ENCODE measurements around the gene CENPT.

CENPT gene

DNA sequence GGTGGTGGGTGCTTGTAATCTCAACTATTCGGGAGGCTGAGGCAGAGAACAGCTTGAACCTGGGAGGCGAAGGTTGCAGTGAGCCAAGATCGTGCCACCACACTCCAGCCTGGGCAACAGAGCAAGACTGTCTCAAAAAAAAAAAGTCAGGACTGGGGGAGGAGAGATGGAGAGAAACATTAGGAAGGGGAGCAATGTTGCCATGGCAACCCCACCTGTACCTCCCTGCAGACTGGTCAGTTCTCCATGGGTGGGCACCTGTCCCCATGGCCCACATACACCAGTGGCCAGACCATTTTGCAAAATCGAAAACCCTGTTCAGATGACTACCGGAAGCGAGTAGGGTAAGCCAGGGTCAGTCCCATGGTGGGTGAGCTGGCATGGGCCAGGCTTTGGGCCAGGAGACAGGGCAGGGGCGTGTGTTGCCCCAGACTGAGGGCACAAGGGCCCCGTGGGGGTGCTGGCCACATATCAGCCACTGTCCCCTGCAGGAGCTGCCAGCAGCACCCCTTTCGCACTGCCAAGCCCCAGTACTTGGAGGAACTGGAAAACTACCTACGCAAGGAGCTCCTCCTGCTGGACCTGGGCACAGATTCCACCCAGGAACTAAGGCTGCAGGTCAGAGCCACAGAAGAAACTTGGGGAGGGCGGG lies 26.8 kb downstream of the CENPT start:
- DNase-seq (ENCODE audit: extremely low spot score, insufficient read length, low read depth) (no peak), FAIRE-seq (no peak)

DNA sequence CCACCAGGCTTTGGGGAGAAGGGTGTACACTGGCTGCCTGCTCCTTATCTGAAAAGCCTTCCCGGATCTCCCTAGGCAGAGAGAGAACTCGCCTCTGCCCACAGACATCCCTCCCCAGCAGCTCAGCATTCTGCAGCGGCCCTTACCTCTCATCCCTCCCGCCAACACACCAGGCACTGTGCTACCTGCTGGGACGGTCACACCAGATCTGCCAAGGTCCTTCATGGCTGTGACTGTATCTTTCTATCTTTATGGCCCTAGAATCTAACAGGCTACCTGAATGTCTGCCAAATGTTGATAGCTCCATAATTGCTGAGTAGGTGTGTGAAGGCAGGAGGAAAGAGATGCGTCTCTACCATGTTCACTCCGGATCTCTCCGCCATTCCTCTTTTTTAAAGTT lies 32.9 kb downstream of the CENPT start:
- DNase-seq (ENCODE audit: extremely low spot score, insufficient read length, low read depth) (no peak), FAIRE-seq (no peak)

DNA sequence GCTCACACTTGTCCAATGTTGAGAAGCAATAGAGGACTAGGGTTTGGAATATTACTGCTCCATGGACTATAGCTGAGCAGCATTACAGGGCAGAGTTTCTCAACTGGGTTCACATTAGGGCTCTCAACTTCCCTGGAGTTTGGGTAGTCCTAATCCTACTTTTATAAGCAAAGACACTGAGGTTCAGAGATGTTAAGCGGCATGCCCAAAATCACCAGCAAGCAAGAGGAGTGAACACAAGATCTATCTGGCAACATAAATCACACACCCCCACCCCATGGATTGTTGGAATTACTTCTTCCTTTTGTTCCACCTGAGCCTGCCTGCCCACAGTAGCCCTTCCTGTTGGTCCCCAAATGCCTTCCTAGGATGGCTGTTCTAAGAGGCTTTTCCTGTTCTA lies 35.6 kb downstream of the CENPT start:
- no peak for FAIRE-seq

DNA sequence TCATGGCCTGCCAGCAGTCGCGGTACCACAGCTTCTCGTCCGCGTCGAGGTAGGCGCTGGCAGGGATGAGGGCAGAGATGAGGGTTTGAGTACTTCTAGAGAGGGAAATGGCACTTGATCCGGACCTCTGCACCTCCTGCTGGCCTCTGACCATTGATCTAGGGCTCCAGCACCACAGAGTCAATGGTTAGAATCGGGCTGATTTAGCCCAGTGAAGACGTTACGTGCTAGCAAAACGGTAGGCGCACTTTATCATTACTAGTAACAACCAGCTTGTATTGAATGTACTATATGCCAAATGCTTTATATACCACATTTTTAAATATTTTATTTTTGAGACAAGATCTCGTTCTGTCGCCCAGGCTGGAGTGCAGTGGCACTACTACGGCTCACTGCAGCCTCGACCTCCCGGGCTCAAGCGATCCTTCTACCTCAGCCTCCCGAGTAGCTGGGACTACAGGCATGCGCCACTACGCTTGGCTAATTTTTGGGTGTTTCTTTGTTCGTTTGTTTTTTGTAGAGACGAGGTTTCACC lies 40.3 kb downstream of the CENPT start:
- DNase-seq (ENCODE audit: extremely low spot score, insufficient read length, low read depth) (no peak), FAIRE-seq (no peak)

More for the DNA sequence above, 35.6 kb downstream of the CENPT start:
- DNase-seq (ENCODE audit: extremely low spot score, insufficient read length, low read depth) = no peak

DNA sequence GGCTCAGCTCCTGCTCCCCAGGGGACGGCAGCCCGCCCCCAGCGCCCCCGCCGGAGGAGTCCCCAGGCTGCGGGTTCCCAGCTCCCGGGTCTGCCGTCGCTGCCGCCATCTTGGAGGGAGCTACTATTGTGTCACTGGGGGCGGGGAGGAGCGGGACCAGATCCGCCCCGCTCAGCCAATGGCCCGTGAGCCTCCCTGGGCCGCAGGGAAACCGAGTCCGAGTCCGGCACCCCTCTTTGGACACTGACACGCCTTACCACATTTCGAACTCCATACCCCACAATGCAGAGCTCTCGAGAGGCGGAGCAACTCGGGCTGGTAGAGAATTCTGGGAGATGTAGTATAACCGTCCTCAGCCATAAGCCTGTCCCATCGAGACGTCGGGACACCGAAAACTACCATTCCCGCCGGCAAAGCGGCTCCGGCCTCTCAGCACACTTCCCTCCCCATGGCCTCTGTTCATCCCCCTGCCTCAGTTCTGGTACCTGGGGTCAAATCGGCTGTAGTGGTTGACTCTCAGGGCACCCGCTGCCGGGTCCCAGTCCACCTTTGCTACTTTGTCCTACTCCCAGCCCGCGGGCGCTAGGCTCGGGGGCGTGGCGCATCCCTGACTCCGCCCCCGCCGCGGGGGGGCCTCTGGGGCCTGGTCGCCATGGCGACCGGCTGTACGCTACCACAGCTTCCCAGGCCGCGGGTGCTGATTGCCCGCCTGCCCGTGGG lies 40.9 kb downstream of the CENPT start, which contains the start of the genes RANBP10 and TSNAXIP1:
RANBP10 (minus strand) TSS at position 133 of the 720 bp plus-strand sequence; CDS start at position 109, 24 bp downstream.
TSNAXIP1 (plus strand) TSS at position 462 of the 720 bp plus-strand sequence. CDS start 261 bp downstream, outside the sequence.
- DNase-seq (ENCODE audit: extremely low spot score, insufficient read length, low read depth) = peak; percentile 88
- FAIRE-seq = peak; percentile 98

DNA sequence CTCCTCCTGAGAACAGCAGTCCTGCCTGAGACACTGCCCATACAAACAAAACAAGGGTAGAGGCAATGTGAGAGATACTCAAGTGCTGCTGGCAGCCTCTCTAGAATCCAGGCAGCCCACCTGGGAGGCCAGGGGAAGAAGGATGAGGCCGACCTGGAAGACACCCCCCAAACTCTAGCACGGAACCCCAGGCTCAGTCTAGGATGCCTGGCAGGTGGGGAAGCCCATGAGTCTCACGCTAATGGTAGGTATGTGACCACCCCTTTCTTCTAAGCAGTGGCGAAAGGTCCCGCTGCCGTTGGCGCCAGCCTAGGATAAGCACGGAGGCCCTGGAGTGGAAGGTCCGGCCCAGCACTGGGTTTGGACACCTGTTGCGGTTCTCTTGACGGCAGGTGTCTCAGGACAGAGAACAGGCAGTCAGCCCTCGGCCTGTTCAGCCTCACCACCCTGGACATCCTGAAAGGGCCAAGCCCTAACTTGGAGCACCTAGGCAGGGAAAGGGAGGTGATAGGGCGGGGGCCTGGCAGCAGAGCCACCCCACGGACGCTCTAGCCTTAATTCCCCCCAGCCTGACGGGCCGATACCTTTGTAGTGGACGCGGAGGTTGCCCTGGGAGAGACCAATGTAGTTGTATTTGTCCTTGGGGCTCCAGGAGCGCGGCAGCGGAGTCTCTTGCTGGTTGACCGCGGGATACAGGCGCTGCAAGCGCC lies 41.6 kb downstream of the CENPT start:
- no peak for DNase-seq (ENCODE audit: extremely low spot score, insufficient read length, low read depth)

DNA sequence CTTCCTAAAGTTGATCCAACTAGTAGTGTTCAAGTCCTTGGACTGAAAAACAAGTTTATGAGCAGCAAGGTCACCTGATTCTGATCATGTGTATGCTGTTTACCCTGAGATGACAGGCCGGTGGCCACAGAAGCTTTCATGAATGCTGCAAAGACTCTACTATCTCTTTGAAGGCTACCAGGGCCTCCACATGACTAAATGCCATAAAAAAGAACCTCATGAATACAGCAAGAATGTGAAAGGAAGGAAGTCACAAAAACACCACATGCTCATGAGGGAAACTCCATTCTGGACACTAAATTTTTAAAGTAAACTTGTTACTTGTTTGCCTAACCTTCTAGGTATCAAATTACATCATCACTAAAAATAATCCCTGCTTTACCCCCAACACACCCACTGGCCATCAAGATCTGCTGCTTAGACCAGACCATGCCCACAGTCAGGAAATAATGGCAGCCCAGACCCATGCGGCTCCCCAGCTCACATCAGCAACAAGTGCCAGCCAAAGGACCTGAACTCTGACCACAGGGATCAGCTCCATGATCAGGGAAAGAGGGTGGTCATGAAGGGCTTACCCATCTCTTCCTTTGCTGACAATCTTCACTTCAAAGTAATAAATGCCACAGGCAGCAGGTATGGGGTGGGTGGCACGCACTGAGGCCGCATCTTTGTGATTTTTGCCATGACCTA lies 42.5 kb downstream of the CENPT start:
- no peak for DNase-seq (ENCODE audit: extremely low spot score, insufficient read length, low read depth)
- FAIRE-seq = no peak

More for the DNA sequence above, 41.6 kb downstream of the CENPT start:
- no peak for FAIRE-seq

DNA sequence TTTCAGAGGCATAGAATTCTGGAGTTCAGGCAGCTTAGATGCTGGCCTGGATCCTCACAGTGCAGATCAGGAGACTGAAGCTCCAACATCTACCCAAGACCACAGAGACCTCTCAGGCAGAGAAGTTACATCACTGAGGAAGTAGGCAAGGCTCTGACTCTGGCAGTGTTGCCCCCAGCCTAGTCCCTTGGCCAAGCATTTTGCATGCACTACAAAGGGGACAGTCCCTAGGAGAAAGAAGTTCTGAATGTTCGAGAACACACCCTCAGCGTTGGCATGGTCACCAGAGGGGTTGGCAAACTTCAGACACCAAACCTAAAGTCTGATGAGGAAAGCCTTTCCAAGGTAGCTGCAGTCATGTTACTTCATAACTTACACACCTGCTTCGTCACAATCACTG lies 43.6 kb downstream of the CENPT start:
- FAIRE-seq (no peak), DNase-seq (ENCODE audit: extremely low spot score, insufficient read length, low read depth) (no peak)

DNA sequence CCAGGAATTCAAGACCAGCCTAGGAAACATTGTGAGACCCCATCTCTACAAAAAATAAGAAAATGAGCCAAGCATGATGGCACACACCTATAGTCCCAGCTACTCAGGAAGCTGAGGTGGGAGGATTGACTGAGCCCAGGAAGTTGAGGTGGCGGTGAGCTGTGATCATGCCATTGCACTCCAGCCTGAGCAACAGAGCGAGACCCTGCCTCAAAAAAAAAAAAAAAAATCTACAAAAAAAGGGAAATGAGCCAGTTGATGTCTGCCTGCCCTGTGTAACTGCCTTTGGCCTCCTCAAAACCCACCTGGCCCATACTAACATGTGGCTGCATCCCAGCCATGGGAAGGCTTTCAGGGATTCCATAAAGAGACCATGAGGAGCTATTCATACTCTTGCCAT lies 45.6 kb downstream of the CENPT start:
- FAIRE-seq = peak; percentile 77

DNA sequence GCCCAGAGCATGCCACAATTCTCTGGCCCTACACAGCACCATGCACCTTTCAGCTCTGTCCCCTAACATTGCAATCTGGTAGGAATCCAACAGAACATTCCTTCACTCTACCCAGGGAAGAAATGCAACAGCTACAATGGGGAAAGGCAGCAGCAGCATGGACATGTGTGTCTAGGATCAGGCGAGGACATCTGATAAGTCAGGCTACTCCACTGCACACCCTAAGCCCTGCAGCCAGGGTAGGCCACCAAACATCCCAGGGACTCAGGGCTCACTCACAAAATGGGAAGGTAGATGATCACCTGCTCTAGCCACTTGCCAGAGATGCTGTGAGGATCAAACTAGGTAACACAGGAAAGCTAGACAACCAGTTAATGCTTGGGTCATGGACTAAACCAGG lies 46.3 kb downstream of the CENPT start:
- DNase-seq (ENCODE audit: extremely low spot score, insufficient read length, low read depth) (no peak), FAIRE-seq (no peak)

More for the DNA sequence above, 45.6 kb downstream of the CENPT start:
- no peak for DNase-seq (ENCODE audit: extremely low spot score, insufficient read length, low read depth)

DNA sequence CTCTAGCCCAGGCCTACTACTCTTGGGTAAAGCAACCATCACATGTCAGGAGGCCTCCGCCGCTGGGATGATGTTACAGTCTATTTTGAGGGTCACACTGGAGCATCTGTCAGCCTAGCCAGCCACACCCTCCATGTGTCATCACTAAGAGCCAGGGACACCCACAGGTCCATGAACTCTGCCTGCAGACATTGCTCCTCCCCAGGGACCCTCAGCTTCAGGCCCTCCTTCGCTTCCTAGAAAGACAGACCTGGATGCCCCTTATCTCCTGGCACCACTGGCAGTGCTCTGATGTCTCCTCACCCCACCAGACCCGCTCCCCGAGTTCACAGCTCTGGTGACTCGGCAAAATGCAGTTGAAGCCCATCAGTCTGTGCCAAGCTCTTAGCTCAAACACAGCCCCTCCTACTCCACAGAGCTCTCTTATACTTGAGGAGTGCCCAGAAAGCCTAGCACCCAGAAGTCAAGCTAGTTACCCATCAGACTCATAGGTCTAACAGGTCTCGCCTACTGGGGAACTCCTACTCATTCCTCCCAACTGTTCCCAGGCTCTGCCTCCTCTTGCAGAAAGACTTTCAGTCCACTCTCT lies 47.1 kb downstream of the CENPT start:
- no peak for DNase-seq (ENCODE audit: extremely low spot score, insufficient read length, low read depth)
- no peak for FAIRE-seq

DNA sequence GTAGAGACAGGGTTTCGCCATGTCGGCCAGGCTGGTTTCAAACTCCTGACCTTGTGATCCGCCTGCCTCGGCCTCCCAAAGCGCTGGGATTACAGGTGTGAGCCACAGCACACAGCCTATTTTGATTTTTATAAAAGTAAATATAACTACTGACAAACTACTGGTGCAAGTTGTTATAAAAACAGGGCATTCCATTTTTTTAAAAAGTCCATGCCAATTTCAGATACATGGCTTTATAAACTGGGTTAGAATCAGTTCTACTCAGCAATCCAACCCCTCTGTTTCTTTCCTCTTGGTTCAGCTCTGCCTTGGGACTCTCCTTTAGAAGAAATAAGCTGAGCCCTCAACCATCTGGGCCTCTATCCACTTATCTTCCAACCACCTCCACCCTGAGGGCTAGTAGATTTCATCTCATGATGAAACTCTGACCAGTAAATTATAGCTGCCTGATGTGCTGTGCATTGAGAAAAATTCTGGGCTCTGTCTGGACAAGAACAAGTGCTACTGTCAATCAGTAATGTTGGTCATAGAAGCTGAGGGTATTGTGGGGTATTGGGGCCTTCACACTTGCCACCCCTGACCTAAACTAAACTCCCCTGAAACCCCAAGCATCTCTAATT lies 51.3 kb downstream of the CENPT start:
- DNase-seq (ENCODE audit: extremely low spot score, insufficient read length, low read depth) (no peak), FAIRE-seq (no peak)

DNA sequence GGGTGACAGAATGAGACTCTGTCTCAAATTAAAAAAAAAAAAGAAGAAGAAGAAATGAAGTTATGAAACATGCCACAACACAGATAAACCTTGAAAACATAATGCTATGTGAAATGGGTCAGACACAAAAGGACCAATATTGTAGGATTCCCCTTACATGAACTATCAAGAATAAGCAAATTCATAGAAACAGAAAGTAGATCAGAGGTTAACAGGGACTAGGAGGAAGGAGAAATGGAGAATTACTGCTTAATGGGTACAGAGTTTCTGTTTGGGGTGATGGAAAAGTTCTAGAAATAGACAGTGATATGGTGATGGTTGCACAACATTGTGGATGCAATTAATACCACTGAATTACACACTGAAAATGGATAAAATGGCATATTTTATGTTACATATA lies 57.4 kb downstream of the CENPT start:
- FAIRE-seq = peak; percentile 53
- DNase-seq (ENCODE audit: extremely low spot score, insufficient read length, low read depth) = no peak

DNA sequence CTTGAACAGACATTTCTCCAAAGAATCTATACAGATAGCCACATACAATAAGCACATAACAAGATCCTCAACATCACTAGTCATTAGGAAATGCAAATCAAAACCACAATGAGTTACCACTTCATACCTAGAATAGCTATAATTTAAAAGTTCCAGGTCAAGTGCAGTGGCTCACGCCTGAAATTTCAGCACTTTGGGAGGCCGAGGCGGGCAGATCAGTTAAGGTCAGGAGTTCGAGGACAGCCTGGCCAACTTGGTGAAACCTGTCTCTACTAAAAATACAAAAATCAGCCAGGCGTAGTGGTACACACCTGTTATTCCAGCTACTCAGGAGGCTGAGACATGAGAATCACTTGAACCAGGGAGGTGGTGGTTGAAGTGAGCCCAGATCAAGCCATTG lies 61.0 kb downstream of the CENPT start:
- DNase-seq (ENCODE audit: extremely low spot score, insufficient read length, low read depth) (no peak), FAIRE-seq (peak; percentile 60)

DNA sequence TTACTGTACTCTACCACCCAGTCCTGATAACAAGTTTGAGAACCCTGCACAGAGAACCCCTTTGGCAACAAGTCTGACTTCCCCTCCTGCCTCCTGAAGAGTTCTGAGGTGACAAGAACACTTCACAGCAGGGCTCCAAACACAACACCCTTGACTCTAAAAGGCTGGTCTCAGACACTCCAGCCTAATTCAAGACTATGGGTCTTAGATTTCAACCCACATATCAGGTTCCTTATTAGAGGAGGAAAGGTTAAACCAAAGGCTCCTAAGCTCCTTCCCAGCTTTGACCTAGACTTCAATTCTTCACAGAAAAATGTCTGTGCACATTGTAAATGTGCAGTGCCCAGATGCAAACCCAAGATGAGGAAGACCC lies 64.2 kb downstream of the CENPT start:
- FAIRE-seq (no peak), DNase-seq (ENCODE audit: extremely low spot score, insufficient read length, low read depth) (no peak)

DNA sequence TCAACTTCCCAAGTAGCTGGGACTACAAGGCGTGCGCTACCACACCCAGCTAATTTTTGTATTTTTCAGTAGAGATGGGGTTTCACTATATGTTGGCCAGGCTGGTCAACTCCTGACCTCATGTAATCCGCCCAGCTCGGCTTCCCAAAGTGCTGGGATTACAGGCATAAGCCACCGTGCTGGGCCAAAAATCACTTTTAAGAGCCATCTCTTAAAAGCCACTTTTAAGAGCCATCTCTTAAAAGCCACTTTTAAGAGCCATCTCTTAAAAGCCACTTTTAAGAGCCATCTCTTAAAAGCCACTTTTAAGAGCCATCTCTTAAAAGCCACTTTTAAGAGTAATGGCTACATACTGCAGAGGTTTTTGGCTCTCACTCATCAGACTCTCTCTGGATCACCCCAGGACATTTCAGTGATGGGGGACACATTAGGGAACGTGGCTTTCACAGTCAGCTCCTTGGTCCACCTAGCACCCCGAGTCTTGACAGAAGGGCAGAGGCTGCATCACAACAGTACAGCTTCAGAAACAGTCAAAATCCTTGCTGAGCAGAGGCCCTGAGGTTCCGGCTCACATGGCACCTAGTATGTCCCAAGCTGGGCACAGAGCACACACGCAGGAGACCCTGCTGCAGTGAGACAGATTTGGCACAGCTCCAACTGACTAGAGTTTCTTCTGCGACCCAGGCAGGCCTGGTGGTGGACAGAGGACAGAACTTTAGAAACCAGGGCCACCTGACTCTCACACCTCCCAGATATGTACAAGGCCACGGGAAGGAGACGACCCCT lies 64.7 kb downstream of the CENPT start:
- FAIRE-seq (no peak), DNase-seq (ENCODE audit: extremely low spot score, insufficient read length, low read depth) (no peak)

DNA sequence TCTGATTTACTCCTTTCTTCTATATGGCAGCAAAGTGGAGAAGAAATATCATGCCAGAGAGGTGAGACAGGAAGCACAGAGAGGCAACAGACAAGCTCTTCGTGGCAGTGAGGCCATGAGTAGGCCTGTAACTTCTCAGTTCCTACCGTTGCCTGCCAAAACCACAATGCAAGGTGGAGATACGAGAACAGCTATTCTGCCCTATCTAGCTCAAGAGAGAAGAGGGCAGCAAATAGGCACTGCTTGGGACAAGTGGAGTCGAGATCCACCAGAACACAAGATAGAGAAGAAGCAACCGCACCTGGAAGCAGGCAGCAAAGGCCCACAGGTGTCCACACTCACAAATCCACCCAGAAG lies 66.0 kb downstream of the CENPT start:
- DNase-seq (ENCODE audit: extremely low spot score, insufficient read length, low read depth) = no peak
- no peak for FAIRE-seq

DNA sequence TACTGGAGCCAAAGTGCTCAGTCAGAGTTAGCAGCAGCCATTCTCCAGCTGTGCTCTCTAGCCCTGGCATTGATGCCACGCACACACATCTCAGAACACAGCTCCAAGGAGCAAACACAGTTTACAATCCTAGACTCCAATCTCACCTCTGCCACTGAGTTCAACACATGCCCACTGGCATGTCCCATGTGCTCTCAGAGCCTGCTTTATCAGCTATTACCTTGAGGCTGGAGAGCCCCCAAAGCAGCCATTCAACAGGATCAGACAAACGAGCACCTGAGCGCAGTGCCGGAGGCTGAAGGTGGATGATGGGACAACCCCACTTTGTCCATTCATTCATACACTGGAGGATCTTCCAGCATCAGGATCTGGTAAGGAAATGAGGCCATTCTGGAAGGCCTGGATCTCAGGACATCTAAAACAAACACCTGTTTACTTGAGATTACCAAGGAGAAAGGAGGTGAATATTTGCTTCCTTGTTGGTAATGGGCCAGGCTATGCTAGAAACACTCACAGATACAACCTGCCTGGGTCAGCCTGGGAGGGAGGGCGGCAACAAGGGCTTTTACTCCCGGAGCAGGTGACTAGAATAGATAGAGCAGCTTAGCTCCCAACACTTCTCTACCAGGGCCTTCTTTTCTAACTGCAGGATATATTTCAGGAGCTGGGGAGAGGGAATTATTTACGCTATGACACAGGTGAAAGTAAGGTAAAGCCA lies 66.5 kb downstream of the CENPT start:
- no peak for DNase-seq (ENCODE audit: extremely low spot score, insufficient read length, low read depth)
- FAIRE-seq = no peak
